ENCODE measurements around the gene PAK5.

The PAK5 gene

GRCh38 chr20:9516234-9516871, 322.5 kb downstream of the PAK5 start:
- no peak overlapping the region for H3K27ac ChIP-seq
- DNase-seq, result no peak
- intact Hi-C loops (cut with DNase I; ENCODE audit: low total_unique reads), result no loop called here

GRCh38 chr20:9515741-9516233, 323.1 kb downstream of the PAK5 start:
- no peak for TF ChIP-seq CTCF (IDR thresholded peaks at IDR 0.05)
- Histone ChIP-seq H3K4me1 (peaks cover 0 to 25% (median 22%) of the 10 kb centered on the region in 4 donors), H3K4me3 (no peak overlapping the region), H3K27ac (no peak overlapping the region), H3K27me3 (peaks cover 0 to 47% of the 10 kb centered on the region in 2 donors), H3K36me3 (no peaks in the 10 kb centered on the region), H3K9me3 (no peaks in the 10 kb centered on the region)
- intact Hi-C loops (cut with DNase I; ENCODE audit: low total_unique reads), result no loop called here
- no peak for DNase-seq

More at GRCh38 chr20:9516234-9516871, 322.5 kb downstream of the PAK5 start:
- Histone ChIP-seq H3K36me3 (no peaks in the 10 kb centered on the region), H3K4me3 (no peak overlapping the region), H3K9me3 (no peaks in the 10 kb centered on the region), H3K4me1 (peaks cover 0 to 25% (median 22%) of the 10 kb centered on the region in 4 donors), H3K27me3 (peaks cover 0 to 53% of the 10 kb centered on the region in 2 donors)
- TF ChIP-seq CTCF (IDR thresholded peaks at IDR 0.05), result no peak

- Histone ChIP-seq H3K27me3 (peaks cover 0 to 50% of the 10 kb centered on the region in 2 donors), H3K4me1 (peaks cover 0 to 25% (median 22%) of the 10 kb centered on the region in 4 donors), H3K36me3 (no peaks in the 10 kb centered on the region), H3K9me3 (no peaks in the 10 kb centered on the region), H3K27ac (no peak overlapping the region), H3K4me3 (peak overlapping the region in 1 of 2 donors; percentile 36)
- no peak for TF ChIP-seq CTCF (IDR thresholded peaks at IDR 0.05)
- DNase-seq, result no peak
- intact Hi-C loops (cut with DNase I; ENCODE audit: low total_unique reads), result no loop called here
Measured at GRCh38 chr20:9515214-9515585, 323.7 kb downstream of the PAK5 start.

GRCh38 chr20:9514461-9515213, 324.2 kb downstream of the PAK5 start, which contains the start of gene LAMP5:
Gene LAMP5, plus strand, starts transcription at chr20:9514590. Its CDS starts 263 bp downstream, at chr20:9514853.
- H3K9me3 ChIP-seq, result no peaks in the 10 kb centered on the region
- H3K27ac ChIP-seq, result no peak within 1 kb of the TSS
- H3K36me3 ChIP-seq, result no peaks in the 10 kb centered on the region
- peaks cover 0 to 25% (median 22%) of the 10 kb centered on the region in 4 donors for H3K4me1 ChIP-seq
- H3K27me3 ChIP-seq, result peaks cover 0 to 51% of the 10 kb centered on the region in 2 donors
- no peak for DNase-seq
- H3K4me3 ChIP-seq, result peak within 1 kb of the TSS in 1 of 2 donors; percentile 36
- TF ChIP-seq CTCF (IDR thresholded peaks at IDR 0.05), result no peak
- intact Hi-C loops (cut with DNase I; ENCODE audit: low total_unique reads), result no loop called here

- H3K4me1 ChIP-seq, result peaks cover 0 to 25% (median 22%) of the 10 kb centered on the region in 4 donors
- no peak overlapping the region for H3K27ac ChIP-seq
- no peak for TF ChIP-seq CTCF (IDR thresholded peaks at IDR 0.05)
- intact Hi-C loops (cut with DNase I; ENCODE audit: low total_unique reads), result no loop called here
- H3K36me3 ChIP-seq, result no peaks in the 10 kb centered on the region
- no peaks in the 10 kb centered on the region for H3K9me3 ChIP-seq
- H3K4me3 ChIP-seq, result no peak overlapping the region
- no peak for DNase-seq
- H3K27me3 ChIP-seq, result peaks cover 0 to 53% of the 10 kb centered on the region in 2 donors
Measured at GRCh38 chr20:9514072-9514460, 324.8 kb downstream of the PAK5 start.

Data from tibial artery (tissue), 4 donors.